HG03571 (cell line): ENCODE data around the gene TTC38.
"Not testable (repeated sequence)": the region's sequence is repeated elsewhere in the genome, so short reads cannot be mapped to it uniquely, and the experiment has no call there.

Source experiments
- ATAC-seq: cut with Tn5 transposase; IDR thresholded peaks from one replicate; pipeline ENCODE4 v1.9.1; 2021; ENCODE audit not compliant: unreplicated experiment

Gene TTC38

DNA sequence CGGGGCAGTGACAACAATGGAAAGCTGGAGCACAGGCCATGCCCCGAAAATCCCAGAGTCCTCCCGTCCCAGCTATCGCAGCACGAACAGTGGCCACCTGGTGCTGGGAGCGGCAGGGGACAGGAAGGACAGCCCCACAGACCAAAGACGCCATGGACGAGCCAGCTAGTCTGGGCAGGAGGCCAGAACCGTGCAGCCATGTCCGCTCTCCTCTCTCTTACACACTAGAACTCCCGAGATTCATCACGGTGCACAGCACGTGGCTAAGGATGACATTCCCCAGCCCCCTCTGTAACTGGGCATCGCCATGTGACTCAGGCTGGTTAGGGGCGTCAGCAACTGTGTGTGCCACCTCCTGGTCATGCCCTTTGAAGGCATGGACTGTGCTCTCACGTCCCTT, 22.3 kb upstream of the TTC38 start:
- ATAC-seq: no peak

DNA sequence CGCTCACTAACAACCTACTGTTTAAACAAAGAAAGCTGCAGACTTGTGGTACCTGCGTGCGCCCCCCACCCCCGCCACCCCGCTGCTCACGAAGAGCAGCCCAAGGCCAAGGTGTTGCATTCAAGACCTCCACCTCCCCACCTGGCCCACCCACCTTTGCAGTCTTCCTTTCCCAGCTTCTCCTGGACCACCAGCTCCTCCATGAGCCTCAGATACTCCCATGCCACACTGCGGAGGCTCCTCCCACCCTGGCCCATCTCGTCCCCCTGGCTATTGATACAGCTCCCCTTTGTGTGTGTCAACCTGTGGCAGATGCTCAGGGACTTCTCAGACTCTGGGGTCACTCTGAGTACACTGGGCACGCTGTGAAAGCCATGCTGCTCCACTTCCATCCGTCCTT, 21.6 kb upstream of the TTC38 start:
- no peak for ATAC-seq

DNA sequence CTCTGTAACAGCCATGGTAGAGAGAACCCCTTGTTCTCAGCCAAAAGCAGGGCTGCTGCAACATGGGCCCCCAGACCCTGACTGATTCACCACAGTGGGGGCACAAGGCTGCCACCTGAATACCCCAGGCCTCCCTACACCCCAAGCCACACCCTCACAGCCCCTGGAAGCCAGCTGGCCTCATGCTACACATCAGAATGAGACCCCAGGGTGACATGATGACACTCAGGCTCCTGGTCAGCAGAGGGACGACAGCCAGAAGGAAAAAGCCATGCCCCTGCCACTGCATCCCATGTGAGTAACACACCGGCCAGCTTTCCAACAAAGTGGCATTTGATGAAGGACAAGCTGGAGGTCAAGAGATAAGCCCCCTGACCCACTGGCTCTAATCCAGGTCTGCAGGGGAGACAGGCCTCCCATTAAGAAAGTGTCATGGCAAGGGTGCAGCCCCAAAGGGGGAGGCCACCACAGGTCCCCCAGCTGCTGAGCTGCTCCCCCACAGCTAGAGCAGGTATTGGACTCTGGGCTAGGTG, 20.3 kb upstream of the TTC38 start:
- ATAC-seq: no peak

DNA sequence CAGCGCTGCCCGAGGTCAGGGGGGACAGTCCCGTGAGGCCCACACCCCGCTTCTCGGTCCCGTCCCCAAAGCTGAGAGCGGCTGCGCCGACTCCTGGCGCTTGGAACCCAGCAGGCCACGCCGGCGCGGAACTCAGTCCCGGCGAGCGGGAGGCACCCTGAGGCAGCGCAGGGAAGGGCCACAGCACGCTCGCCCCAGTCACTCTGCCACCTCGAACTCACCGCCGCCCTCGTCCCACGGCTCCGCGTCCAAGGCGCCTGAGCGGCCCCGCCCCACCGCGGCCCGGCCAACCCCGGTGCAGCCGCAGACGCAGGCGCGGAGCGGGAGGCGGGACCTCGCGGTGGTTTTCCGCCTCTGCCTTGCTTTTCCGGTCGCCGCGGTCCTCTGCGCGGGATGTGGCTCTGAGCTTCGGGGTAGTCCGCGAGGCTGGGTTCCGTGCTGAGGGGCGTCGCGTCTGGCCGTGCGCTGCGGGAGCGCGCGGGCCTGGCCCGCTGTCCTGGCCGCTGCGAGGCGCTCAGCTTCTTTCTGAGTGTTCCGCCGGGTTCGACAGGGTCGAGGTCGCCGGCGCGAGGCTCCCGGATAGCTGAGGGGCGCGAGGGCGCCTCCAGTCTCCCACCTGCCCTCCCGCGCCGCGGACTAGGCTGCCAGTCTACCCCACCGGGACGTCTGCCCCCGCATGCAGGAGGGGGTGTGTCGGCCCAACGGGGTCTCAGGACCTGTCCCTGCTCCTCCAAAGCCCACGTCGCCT, 17.6 kb upstream of the TTC38 start, which contains the start of gene CDPF1:
TSS of gene CDPF1 (minus strand) at position 259 of the 748 bp plus-strand sequence. CDS start 2,009 bp downstream, outside the sequence.
- ATAC-seq: peak; percentile 74

DNA sequence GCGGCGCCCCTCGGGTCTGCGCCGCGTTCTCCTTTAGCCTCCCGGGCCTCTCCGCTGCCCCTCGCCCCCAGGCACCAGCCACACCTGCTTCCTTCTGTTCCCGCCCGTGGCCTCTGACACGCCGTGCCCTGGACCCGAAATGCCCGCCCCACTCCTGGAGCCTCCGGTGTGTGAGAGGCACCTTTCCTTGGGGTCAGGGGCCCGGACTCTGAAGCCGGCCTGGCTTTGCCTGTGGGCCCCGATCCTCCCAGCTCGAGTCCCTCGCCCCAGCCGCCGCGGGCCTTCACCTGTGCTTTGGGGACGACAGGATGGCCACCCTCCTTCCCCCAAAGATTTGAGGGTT, 17.1 kb upstream of the TTC38 start:
- peak; percentile 21 for ATAC-seq

DNA sequence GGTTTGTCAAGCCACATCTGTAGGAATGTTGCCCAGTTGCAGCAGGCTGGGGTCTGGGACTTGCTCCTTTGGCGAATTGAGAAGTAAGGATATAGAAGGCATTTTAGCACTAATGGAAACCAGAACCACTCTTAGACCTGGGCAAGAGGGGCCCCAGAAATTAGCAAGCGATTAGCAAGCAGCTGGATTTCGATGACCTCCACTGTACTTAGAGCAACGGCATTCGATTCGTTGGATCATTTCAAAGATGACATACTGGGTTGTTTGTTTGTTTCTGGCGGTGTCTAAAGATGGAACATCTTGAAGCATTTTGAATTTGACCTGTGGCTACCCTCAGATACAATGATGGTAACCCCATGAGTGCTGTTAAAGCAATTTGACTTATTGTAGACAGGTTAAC, 16.5 kb upstream of the TTC38 start:
- ATAC-seq: no peak

DNA sequence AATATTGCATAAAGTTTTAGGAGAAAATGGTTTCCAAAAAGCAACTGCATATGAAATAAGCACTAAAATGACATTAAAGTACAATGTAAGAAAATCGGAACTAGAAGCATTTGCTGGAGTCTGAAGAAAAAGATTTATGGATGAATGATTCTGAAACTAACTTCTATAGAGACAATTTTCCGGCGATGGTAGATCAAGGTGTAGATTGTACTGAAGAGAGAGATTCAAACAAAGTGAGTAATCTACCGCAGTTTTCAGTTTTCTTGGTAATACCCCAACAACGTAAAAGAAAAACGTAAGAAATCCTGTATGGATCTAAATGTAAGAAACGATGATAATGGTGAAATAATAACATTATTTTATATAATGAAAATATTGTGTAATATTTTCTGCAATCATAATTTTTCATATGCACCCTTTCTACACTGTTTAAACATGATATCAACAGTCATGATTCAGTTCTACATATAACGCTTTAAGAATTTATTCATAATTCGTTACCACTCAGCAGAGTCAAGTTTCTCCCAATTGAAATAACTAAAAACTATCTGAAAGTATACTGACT, 15.9 kb upstream of the TTC38 start:
- ATAC-seq: no peak

DNA sequence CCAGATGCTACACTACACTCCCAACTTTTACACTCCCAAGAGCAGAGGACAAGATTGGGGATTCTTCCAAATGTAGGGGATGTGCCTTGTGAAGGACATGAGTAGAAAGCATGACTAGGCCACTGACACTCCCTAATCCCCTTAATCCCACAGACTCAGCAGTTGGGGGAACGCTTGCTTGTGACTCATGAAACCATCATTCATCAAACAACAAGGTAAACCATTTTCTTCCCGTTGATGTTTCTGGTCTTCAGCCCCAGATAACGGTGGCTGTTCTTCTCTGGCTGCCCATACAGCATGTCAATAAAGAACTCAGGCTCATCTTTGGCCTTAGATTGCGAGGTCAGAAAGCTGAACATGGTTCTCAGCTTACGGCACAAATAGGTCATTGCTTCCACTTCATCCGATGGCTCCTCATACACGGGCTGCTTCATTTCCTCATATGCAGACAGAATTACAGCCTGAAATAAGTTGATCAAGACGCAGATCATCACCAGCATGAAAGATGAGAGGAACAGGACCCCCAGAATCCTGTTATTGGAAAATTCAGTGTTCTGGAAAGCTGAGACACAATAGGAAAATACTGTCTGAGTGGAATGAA, 11.3 kb upstream of the TTC38 start:
- no peak for ATAC-seq

DNA sequence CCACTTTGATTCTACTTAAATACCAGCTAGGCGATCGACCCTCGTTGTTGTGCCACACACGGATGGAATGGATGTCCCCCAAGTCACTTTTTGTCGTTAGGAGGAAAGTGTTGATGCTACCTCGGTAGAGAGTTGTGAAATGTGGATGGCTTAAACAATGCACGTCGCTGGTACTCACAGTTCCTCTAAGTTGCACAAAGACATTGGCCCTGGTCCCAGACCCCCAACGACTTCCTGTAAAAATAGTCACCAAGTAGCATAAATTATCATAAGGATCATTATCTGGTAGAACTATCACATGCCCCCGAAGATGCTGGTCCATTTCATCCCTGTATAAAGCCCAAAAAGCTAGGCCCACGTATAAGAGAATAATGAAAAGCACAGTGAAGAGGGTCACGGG, 8.4 kb upstream of the TTC38 start:
- ATAC-seq: no peak

DNA sequence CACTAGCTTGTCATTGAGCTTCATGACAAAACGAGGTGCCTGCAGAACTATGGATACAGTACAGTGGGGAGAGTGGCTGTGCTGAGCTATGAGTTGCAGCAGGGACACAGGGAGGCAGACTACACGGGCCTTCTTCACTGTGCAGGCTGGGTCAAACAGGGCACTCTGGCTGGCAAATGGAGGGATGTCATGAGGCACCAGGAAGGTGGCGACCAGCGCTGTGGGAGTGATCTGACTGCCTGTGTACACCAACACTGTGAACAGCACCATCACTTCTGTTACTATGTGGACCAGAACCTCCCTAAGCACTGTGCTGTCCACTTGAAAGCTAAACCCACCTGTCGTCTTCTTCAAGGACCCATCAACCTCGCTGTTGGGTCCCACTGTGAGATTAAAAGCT, 7.8 kb upstream of the TTC38 start:
- no peak for ATAC-seq

DNA sequence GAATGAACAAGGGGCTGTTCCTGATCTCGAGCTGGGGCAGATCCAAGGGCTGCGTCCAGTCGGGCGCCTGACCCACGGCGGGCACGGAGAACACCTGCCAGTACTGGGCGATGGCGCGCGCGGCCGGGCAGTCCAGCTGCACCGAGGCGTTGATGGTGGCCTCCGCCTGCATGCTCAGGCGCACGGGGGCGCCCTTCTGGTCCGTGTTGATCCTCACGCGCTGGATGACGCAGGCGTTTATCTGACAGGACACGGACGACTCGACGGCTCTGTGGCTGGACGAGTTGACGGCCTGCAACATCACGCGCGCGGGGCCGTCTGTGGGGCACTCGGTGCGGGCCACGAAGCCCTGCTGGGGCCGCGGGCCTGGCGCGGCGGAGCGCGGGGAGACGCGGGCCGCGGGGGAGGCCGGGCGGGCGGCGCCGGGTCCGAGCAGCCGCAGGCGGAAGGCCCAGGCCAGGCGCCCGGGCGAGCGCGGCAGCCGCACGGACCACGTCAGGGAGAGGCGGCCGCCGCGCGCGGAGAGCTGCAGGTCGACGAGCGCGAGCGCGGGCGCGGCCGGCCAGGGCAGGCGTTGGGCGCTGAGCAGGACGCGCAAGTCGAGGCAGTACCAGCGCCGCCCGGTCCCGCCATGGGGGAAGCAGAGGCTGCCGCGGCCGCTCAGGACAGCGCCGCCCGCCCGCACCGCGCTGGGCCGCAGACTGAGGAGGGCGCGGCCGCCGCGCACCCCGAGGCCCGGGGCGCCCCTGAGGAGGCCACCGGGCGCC, 5.2 kb upstream of the TTC38 start:
- ATAC-seq: no peak

DNA sequence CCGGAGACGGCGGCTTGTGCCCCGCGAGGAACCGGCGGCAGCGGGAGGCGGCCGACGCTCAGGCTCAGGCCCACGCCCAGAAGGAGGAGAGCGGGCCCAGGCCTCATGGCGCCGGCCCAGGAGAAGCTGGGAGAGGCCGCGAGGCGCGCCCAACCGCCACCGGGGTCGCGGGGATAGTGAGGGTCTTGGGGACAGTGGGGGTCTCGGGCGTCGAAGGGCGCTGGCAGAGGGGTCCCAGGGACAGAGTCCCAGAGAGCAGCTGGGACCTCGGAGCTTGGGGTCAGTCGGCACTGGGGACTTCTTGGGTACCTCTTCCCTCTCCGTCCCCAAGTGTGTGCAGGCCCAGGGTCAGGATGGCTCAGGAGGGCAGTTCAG, 4.6 kb upstream of the TTC38 start, which contains the start of gene PKDREJ:
TSS of gene PKDREJ (minus strand) at position 128 of the 375 bp plus-strand sequence. CDS start at position 107, 21 bp downstream.
- ATAC-seq: no peak

DNA sequence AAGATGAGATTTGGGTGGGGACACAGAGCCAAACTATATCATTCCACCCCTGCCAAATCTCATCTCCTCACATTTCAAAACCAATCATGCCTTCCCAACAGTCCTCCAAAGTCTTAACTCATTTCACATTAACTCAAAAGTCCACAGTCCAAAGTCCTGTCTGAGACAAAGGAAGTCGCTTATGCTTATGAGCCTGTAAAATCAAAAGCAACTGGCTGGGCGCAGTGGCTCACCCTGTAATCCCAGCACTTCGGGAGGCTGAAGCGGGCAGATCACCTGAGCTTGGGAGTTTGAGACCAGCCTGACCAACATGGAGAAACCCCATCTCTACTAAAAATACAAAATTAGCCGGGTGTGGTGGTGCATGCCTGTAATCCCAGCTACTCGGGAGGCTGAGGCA, 3.3 kb upstream of the TTC38 start:
- not testable (repeated sequence) for ATAC-seq

DNA sequence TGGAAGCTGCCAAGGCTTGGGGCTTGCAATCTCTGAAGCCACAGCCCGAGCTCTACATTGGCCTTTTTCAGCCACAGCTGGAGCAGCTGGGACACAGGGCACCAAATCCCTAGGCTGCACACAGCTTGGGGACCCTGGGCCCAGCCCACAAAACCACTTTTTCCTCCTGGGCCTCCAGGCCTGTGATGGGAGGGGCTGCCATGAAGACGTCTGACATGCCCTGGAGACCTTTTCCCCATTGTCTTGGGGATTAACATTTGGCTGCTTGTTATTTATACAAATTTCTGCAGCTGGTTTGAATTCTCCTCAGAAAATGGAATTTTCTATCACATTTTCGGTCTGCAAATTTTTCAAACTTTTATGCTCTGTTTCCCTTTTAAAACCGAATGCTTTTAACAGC, 2.2 kb upstream of the TTC38 start:
- not testable (repeated sequence) for ATAC-seq

DNA sequence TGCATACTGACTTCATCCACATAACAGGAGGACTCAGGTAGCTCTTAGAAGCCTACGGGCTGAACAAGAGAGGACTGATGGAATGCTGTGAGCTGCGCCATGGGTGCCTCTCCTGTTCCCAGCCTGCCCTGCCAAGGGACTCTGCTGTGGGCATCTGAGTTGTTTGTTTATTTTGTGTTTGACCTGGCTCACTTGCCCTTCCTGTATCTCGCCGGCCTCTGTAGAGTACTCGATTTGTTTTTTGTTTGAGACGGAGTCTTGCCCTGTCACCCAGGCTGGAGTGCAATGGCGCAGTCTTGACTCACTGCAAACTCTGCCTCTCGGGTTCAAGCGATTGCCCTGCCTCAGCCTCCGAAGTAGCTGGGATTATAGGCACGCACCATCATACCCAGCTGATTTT, 1.8 kb downstream of the TTC38 start:
- no peak for ATAC-seq

DNA sequence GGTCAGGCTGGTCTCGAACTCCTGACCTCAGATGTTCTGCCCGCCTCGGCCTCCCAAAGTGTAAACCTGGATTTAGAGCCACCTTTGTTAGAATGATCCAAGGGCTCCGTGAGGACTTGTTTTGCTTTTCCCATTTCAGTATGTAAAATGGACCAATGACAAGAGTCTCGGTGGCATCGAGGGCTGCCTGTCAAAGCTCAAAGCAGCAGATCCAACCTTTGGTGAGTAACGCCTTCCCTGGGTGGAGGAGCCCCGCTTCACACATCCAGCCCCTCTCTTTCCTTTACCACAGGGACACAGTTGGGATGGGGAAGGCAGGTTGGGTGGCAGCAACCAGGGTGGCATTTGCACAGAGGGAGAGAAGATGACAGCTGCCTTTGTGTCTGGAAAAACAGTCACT, 4.4 kb downstream of the TTC38 start:
- no peak for ATAC-seq

DNA sequence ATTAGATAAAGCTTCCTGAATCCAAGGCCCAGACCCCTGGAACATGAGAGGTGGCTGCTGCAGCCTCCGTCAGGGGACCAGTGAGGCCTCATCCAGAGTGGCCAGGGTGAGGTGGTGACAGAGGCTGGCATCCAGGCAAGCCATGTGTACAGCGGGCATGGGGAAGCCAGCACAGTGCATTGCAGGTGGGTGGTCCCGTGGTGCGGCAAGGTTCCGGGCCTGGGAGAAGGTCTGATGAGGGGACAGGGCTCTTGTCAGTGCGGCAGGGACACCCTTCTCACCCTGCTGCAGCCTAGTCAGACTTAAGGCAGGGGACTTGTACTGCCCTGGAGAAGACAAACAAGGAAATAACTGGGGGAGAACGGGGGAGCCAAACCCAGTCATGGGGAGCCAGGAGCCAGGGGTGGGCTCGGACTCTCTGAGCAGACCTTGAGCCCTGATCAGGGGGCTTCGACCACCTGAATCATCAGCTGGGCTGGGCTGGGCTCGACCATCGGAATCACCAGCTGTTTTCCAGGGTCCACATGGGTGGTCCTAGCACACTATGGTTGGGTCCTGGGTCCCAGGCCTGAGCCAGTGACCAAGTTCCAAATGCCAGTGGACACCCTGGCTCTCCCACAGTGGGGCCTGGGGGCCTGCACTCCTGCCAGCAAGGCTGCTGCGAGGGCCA, 5.1 kb downstream of the TTC38 start:
- no peak for ATAC-seq

DNA sequence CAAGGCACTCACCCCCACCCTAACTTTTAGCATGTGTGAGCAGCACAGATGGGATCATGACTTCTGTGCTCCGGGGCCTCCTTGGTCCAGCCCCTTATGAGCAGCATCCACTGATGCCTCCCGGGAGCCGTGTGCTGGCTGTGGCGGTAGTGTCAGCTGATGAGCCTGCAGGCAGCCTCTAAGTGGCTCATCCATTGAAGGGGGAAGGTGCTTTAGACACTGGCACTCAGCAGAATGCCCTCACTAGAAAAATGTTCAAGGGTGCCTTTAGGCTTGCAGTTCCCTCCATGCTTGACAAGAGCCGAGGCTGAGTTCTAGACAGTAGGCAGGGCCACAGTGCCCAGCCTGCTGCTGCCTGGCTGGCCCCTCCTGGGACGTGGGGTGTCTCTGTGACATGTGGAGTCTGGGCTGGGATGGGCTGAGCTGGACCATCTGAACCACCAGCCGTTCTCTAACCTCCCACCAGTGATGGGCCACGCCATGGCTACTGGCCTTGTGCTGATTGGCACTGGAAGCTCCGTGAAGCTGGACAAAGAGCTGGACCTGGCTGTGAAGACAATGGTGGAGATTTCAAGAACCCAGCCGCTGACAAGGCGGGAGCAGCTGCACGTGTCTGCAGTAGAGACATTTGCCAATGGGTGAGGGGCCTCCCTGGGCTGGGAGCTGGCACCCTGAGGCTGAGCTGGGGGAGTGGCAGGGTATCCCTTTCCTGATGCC, 5.8 kb downstream of the TTC38 start:
- no peak for ATAC-seq

DNA sequence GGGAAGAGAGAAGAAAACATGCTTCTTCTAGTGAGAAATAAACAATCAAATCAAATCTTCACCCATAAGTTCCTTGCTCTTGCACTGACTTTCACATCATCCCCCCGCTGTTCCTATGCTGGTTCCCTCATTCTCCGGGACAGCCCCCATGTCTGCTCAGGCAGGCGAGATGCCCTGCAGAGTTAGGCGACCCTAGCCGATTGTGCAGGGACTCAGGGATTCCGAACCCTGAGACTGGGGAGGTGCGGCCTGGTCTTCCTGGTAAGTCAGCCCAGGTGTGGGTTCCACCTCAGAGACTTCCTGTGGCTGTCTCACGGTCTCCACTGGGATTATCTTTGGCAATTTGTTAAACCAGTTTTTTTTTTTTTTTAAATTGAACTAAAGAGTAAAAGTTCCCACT, 6.6 kb downstream of the TTC38 start:
- no peak for ATAC-seq

DNA sequence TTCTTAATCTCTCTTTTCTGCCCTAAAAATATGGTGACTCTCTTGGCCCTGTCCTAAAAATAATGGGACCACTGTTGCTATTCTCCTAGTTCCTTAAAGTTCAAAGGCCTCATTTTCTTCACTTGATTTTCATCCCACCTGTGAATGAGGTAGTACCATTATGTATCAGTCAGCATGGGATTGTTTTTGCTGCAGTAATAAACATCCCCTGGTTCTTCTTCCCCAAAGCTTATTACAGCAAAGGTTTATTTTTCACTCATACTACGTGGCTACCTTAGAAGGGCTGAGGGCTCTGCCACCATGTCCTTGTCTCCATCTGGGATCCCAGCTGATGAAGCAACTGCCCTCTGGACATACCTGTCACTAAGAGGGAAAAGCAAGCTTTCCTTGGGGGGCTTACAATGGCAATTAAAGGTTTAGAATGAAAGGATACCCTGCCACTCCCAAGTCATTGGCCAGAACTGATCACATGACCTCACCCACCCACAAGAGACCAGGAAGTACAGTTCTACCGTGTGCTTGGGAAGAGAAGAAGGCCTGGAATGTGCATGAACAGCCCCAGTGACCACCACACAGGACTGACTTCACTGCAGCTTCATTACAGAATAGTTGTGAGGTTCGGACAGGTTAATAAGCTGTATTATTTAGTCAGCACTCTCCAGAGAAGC, 7.8 kb downstream of the TTC38 start:
- ATAC-seq: no peak
